A673 (cell line): ENCODE data around the gene HECTD4. TPM values are rescaled to one million over a fixed set of nuclear protein-coding genes. Genes with fewer than 3 reads are reported as not detected.

ENCODE experiments used
- BruUV-seq: library from RNA; stranded (reverse); fragments of 400-500 nt; replicated peaks from 2 replicates; lab custom pipeline; 2021; lab: Mats Ljungman, UMichigan
- CTCF ChIA-PET: fragments of 300-600 bp; sonication (Branson Sonifier 250); formaldehyde crosslinking; loops from one replicate; lab custom pipeline; 2022; ENCODE audit warnings: antibody characterized with exemption; lab: Charles Lee
- POLR2A ChIA-PET: fragments of 300-600 bp; sonication (Branson Sonifier 250); formaldehyde crosslinking; loops from one replicate; lab custom pipeline; 2022; ENCODE audit warnings: antibody characterized with exemption; ENCODE audit not compliant: low non-redundant PET; lab: Charles Lee
- DNase-seq: peaks from one replicate; pipeline ENCODE4 v3.0.0-alpha.2; 2015; ENCODE audit warnings: low spot score
- H3K27ac ChIP-seq: fragments of 200-600 bp; sonication (generic); 2 replicates; pipeline ENCODE4 v1.5.1; 2016; ENCODE audit warnings: mixed run types, low read depth, mild to moderate bottlenecking, mixed read lengths, antibody characterized with exemption, low read length; ENCODE audit not compliant: poor library complexity, severe bottlenecking
- H3K27me3 ChIP-seq: fragments of 200-600 bp; sonication (generic); replicated peaks from 2 replicates; pipeline ENCODE4 v1.6.1; 2017; ENCODE audit warnings: mixed run types, low read depth, mild to moderate bottlenecking, mixed read lengths, antibody characterized with exemption, low read length; ENCODE audit not compliant: insufficient read depth, poor library complexity
- H3K36me3 ChIP-seq: fragments of 200-600 bp; sonication (generic); 2 replicates; pipeline ENCODE4 v1.6.1; 2016; ENCODE audit warnings: mixed run types, mild to moderate bottlenecking, mixed read lengths, antibody characterized with exemption, low read length; ENCODE audit not compliant: insufficient read depth, poor library complexity, severe bottlenecking
- H3K4me1 ChIP-seq: fragments of 200-600 bp; sonication (generic); 2 replicates; pipeline ENCODE4 v1.6.1; 2017; ENCODE audit warnings: mixed run types, mild to moderate bottlenecking, mixed read lengths, antibody characterized with exemption, low read length; ENCODE audit not compliant: insufficient read depth, poor library complexity, severe bottlenecking
- H3K4me3 ChIP-seq: fragments of 200-600 bp; sonication (generic); 2 replicates; pipeline ENCODE4 v1.5.1; 2016; ENCODE audit warnings: low read depth, mixed run types, mild to moderate bottlenecking, mixed read lengths, low read length; ENCODE audit not compliant: poor library complexity, severe bottlenecking
- H3K9me3 ChIP-seq: fragments of 200-600 bp; sonication (generic); 2 replicates; pipeline ENCODE4 v1.6.1; 2016; ENCODE audit warnings: mixed run types, low read depth, mild to moderate bottlenecking, mixed read lengths, antibody characterized with exemption, low read length; ENCODE audit not compliant: poor library complexity, severe bottlenecking
- CTCF ChIP-seq: fragments of 300-800, 200-600 bp; sonication (generic); conservative IDR thresholded peaks from 2 replicates; pipeline ENCODE4 v1.5.1; 2017; ENCODE audit warnings: low read depth, mild to moderate bottlenecking, antibody characterized with exemption, low read length, moderate library complexity, mixed read lengths
- EZH2 ChIP-seq: fragments of 200-600 bp; sonication (generic); IDR thresholded peaks from 2 replicates; pipeline ENCODE4 v1.6.1; 2017; ENCODE audit warnings: borderline replicate concordance, low read depth, mild to moderate bottlenecking, mixed read lengths, antibody characterized with exemption, low read length; ENCODE audit not compliant: poor library complexity, severe bottlenecking
- intact Hi-C: fragments of 100-400 bp; cut with micrococcal nuclease; formaldehyde crosslinking; loops from one replicate; pipeline ENCODE4 v1.10.0; 2022; ENCODE audit not compliant: unreplicated experiment
- total RNA-seq: library from RNA; stranded (reverse); gene quantifications from 2 replicates; pipeline ENCODE4 v1.2.3, GENCODE V29; 2021

Gene HECTD4
- total RNA-seq, 1 experiment from 2014 or later = 52.1 TPM

- H3K4me1 ChIP-seq = peaks cover 2% of the 10 kb centered on the region
- no TSS peak for BruUV-seq
- TF ChIP-seq EZH2 = no peak
- no peak for TF ChIP-seq CTCF
- H3K27ac ChIP-seq = no peak overlapping the region
- H3K27me3 ChIP-seq = no peaks in the 10 kb centered on the region
- H3K4me3 ChIP-seq = no peak overlapping the region
- no peaks in the 10 kb centered on the region for H3K36me3 ChIP-seq
- H3K9me3 ChIP-seq = no peaks in the 10 kb centered on the region
- intact Hi-C loops = loop anchor here (10.0 kb wide), 1 partner anchor 85 kb away; the partner anchor contains the start of gene HECTD4
- CTCF ChIA-PET = no interaction called here
- DNase-seq = no peak
- POLR2A ChIA-PET = no interaction called here
Observed at GRCh38 chr12:112299704-112300103, 82.5 kb downstream of the HECTD4 start.

- CTCF ChIA-PET = no interaction called here
Observed at GRCh38 chr12:112297188-112297587, 85.0 kb downstream of the HECTD4 start.

GRCh38 chr12:112296183-112296582, 86.0 kb downstream of the HECTD4 start:
- no peak for TF ChIP-seq EZH2
- no peak for TF ChIP-seq CTCF
- no peak overlapping the region for H3K4me3 ChIP-seq
- no peak overlapping the region for H3K27ac ChIP-seq
- H3K36me3 ChIP-seq = no peaks in the 10 kb centered on the region
- no peaks in the 10 kb centered on the region for H3K27me3 ChIP-seq
- POLR2A ChIA-PET = no interaction called here
- intact Hi-C loops = loop anchor here (10.0 kb wide), 1 partner anchor 89 kb away; the partner anchor contains the start of gene HECTD4
- H3K4me1 ChIP-seq = no peaks in the 10 kb centered on the region
- no TSS peak for BruUV-seq
- H3K9me3 ChIP-seq = no peaks in the 10 kb centered on the region
- no peak for DNase-seq
- CTCF ChIA-PET = interaction anchor here (0.5 kb wide), 1 partner anchor 114 kb away, joined by 4 read pairs; no protein-coding TSS in a partner anchor

More at GRCh38 chr12:112297188-112297587, 85.0 kb downstream of the HECTD4 start:
- no TSS peak for BruUV-seq
- no peak for DNase-seq
- Histone ChIP-seq H3K27ac (no peak overlapping the region), H3K27me3 (no peaks in the 10 kb centered on the region), H3K36me3 (no peaks in the 10 kb centered on the region), H3K4me3 (no peak overlapping the region), H3K4me1 (no peaks in the 10 kb centered on the region), H3K9me3 (no peaks in the 10 kb centered on the region)
- intact Hi-C loops = loop anchor here (10.0 kb wide), 1 partner anchor 88 kb away; the partner anchor contains the start of gene HECTD4
- POLR2A ChIA-PET = no interaction called here
- TF ChIP-seq EZH2 = no peak
- no peak for TF ChIP-seq CTCF
